Measurements from ENCODE around the gene TAS2R40.
"Not testable (repeated sequence)": the region's sequence is repeated elsewhere in the genome, so short reads cannot be mapped to it uniquely, and the experiment has no call there.

The TAS2R40 gene

GRCh38 chr7:143221737-143222136, at the start of gene TAS2R40:
Gene TAS2R40, plus strand, starts transcription at chr7:143222037. Its CDS starts 42 bp downstream, at chr7:143222079.
- DNase-seq (ENCODE audit: low spot score): no peak

- DNase-seq (ENCODE audit: low spot score): peak; percentile 63
Measured at GRCh38 chr7:143172354-143172753, 49.5 kb upstream of the TAS2R40 start.

- DNase-seq (ENCODE audit: low spot score): no peak
Measured at GRCh38 chr7:143176128-143176527, 45.7 kb upstream of the TAS2R40 start.

- DNase-seq (ENCODE audit: low spot score): no peak
Measured at GRCh38 chr7:143177374-143178119, 44.3 kb upstream of the TAS2R40 start.

GRCh38 chr7:143180771-143181170, 41.1 kb upstream of the TAS2R40 start:
- DNase-seq (ENCODE audit: low spot score): not testable (repeated sequence)

- DNase-seq (ENCODE audit: low spot score): no peak
Measured at GRCh38 chr7:143181349-143181748, 40.5 kb upstream of the TAS2R40 start.

- DNase-seq (ENCODE audit: low spot score): no peak
Measured at GRCh38 chr7:143183024-143183423, 38.8 kb upstream of the TAS2R40 start, which contains the start of gene TAS2R39. Gene TAS2R39, plus strand, starts transcription at chr7:143183419. Its CDS starts 0 bp downstream, at chr7:143183419.

- no peak for DNase-seq (ENCODE audit: low spot score)
Measured at GRCh38 chr7:143185551-143185950, 36.3 kb upstream of the TAS2R40 start.

- DNase-seq (ENCODE audit: low spot score): no peak
Measured at GRCh38 chr7:143188994-143189393, 32.8 kb upstream of the TAS2R40 start.

GRCh38 chr7:143193880-143194279, 28.0 kb upstream of the TAS2R40 start:
- no peak for DNase-seq (ENCODE audit: low spot score)

- no peak for DNase-seq (ENCODE audit: low spot score)
Measured at GRCh38 chr7:143199040-143199439, 22.8 kb upstream of the TAS2R40 start.

- DNase-seq (ENCODE audit: low spot score): no peak
Measured at GRCh38 chr7:143202161-143202560, 19.7 kb upstream of the TAS2R40 start.

GRCh38 chr7:143203386-143203785, 18.5 kb upstream of the TAS2R40 start:
- no peak for DNase-seq (ENCODE audit: low spot score)

GRCh38 chr7:143205560-143206293, 16.1 kb upstream of the TAS2R40 start:
- DNase-seq (ENCODE audit: low spot score): no peak

GRCh38 chr7:143210541-143210940, 11.3 kb upstream of the TAS2R40 start:
- no peak for DNase-seq (ENCODE audit: low spot score)

GRCh38 chr7:143213478-143213877, 8.4 kb upstream of the TAS2R40 start:
- not testable (repeated sequence) for DNase-seq (ENCODE audit: low spot score)

GRCh38 chr7:143214789-143215679, 6.8 kb upstream of the TAS2R40 start:
- peak; percentile 95 for DNase-seq (ENCODE audit: low spot score)

GRCh38 chr7:143216151-143216550, 5.7 kb upstream of the TAS2R40 start:
- no peak for DNase-seq (ENCODE audit: low spot score)

GRCh38 chr7:143216686-143217085, 5.2 kb upstream of the TAS2R40 start:
- no peak for DNase-seq (ENCODE audit: low spot score)

GRCh38 chr7:143217806-143218205, 4.0 kb upstream of the TAS2R40 start:
- no peak for DNase-seq (ENCODE audit: low spot score)

- no peak for DNase-seq (ENCODE audit: low spot score)
Measured at GRCh38 chr7:143221286-143221685, 551 bp upstream of the TAS2R40 start.

- DNase-seq (ENCODE audit: low spot score): no peak
Measured at GRCh38 chr7:143222782-143223181, 945 bp downstream of the TAS2R40 start.
